B cell (primary cell): Measurements from ENCODE around the gene FKBP7. TPM values are rescaled to one million over a fixed set of nuclear protein-coding genes. Genes with fewer than 3 reads are reported as not detected.

Experiments
- ATAC-seq: fragments of 200-7000 bp; cut with Tn5 transposase; one replicate; pipeline ENCODE4 v1.10.0; 2021; ENCODE audit warnings: low read depth, mild to moderate bottlenecking, moderate number of reproducible peaks, moderate library complexity
- CTCF ChIA-PET: fragments of 350-600 bp; sonication (Branson Sonifier 250); formaldehyde crosslinking; loops from one replicate; lab custom pipeline; 2021; ENCODE audit warnings: antibody characterized with exemption, inconsistent platforms; lab: Charles Lee
- POLR2A ChIA-PET: fragments of 350-600 bp; sonication (Branson Sonifier 250); formaldehyde crosslinking; loops from one replicate; lab custom pipeline; 2021; ENCODE audit warnings: antibody characterized with exemption; lab: Charles Lee
- DNase-seq: peaks from one replicate; pipeline ENCODE4 v3.0.0; 2013
- H2AFZ ChIP-seq: 2 replicates; pipeline ENCODE4 v1.6.1; 2012; ENCODE audit warnings: mild to moderate bottlenecking, low read depth, low read length; ENCODE audit not compliant: insufficient read depth, poor library complexity, severe bottlenecking
- H3K27ac ChIP-seq, 2 donors: 1 replicate in 1 of 2; 2 replicates in 1 of 2; pipeline ENCODE4 v1.5.1; 2012 to 2013; ENCODE audit warnings: low read length in 2 of 2, mild to moderate bottlenecking in 2 of 2, moderate library complexity in 1 of 2
- H3K27me3 ChIP-seq, 4 experiments: fragments of 200-600 bp in 1 of 4; sonication (generic) in 1 of 4; replicated peaks in 1 of 4; 1 replicate in 2 of 4; 2 replicates in 2 of 4; pipeline versions ENCODE4 v1.6.1 to v1.7.0; 2013 to 2016; ENCODE audit warnings: low read length in 3 of 4, mild to moderate bottlenecking in 2 of 4, mixed read lengths in 1 of 4, moderate library complexity in 1 of 4; ENCODE audit not compliant: insufficient read depth in 4 of 4, control insufficient read depth in 3 of 4; ENCODE audit errors: control extremely low read depth in 1 of 4
- H3K36me3 ChIP-seq, 2 experiments: replicated peaks in 1 of 2; 1 replicate in 1 of 2; 2 replicates in 1 of 2; pipeline versions ENCODE4 v1.6.1 to v1.7.1; 2013; ENCODE audit warnings: low read length in 1 of 2; ENCODE audit not compliant: insufficient read depth in 2 of 2, control insufficient read depth in 1 of 2; ENCODE audit errors: control extremely low read depth in 1 of 2, extremely low read depth in 1 of 2
- H3K4me1 ChIP-seq, 2 donors: fragments of 200-600 bp in 1 of 2; sonication (generic) in 1 of 2; 1 replicate in 1 of 2; 2 replicates in 1 of 2; pipeline versions ENCODE4 v1.5.1 to v1.6.1; 2013 to 2017; ENCODE audit warnings: low read length in 2 of 2; ENCODE audit not compliant: control insufficient read depth in 2 of 2, insufficient read depth in 2 of 2
- H3K4me2 ChIP-seq: replicated peaks from 2 replicates; pipeline ENCODE3; 2012; ENCODE audit warnings: mild to moderate bottlenecking, low read depth, low read length; ENCODE audit not compliant: poor library complexity, severe bottlenecking
- H3K4me3 ChIP-seq, 5 experiments: fragments of 200-600 bp in 1 of 5; sonication (generic) in 1 of 5; 1 replicate in 3 of 5; 2 replicates in 2 of 5; pipeline versions ENCODE4 v1.5.1 to v1.7.0; 2011 to 2016; ENCODE audit warnings: low read length in 4 of 5, mild to moderate bottlenecking in 4 of 5, low read depth in 2 of 5, control low read depth in 1 of 5, moderate library complexity in 1 of 5; ENCODE audit not compliant: insufficient read depth in 1 of 5; ENCODE audit errors: control extremely low read depth in 1 of 5, extremely low read depth in 1 of 5
- H3K79me2 ChIP-seq: fragments of 200-600 bp; sonication (generic); one replicate; pipeline ENCODE4 v1.6.0; 2016; ENCODE audit warnings: low read length; ENCODE audit not compliant: control insufficient read depth, insufficient read depth
- H3K9ac ChIP-seq: fragments of 200-600 bp; sonication (generic); 2 replicates; pipeline ENCODE4 v1.6.1; 2017; ENCODE audit warnings: mild to moderate bottlenecking, low read length, moderate library complexity
- H3K9me3 ChIP-seq, 3 donors: one replicate each; pipeline versions ENCODE4 v1.6.1 to v1.7.1; 2013; ENCODE audit warnings: low read length in 2 of 3; ENCODE audit not compliant: control insufficient read depth in 2 of 3, insufficient read depth in 1 of 3; ENCODE audit errors: control extremely low read depth in 1 of 3
- H4K20me1 ChIP-seq: 2 replicates; pipeline ENCODE4 v1.6.0; 2012; ENCODE audit warnings: mild to moderate bottlenecking, low read length; ENCODE audit not compliant: insufficient read depth, control insufficient read depth, poor library complexity, severe bottlenecking
- H3K27ac Mint-ChIP-seq: one replicate; pipeline ENCODE4 v1.8.0; 2021; ENCODE audit warnings: mixed read lengths
- H3K27me3 Mint-ChIP-seq: one replicate; pipeline ENCODE4 v1.8.0; 2021; ENCODE audit warnings: mixed read lengths
- H3K4me1 Mint-ChIP-seq: one replicate; pipeline ENCODE4 v1.8.0; 2021; ENCODE audit warnings: mixed read lengths
- H3K4me3 Mint-ChIP-seq: one replicate; pipeline ENCODE4 v1.8.0; 2021; ENCODE audit warnings: mixed read lengths
- H3K9me3 Mint-ChIP-seq: one replicate; pipeline ENCODE4 v1.8.0; 2022; ENCODE audit warnings: mixed read lengths; ENCODE audit not compliant: insufficient read depth
- CTCF ChIP-seq: fragments of 200-600 bp; IDR thresholded peaks from one replicate; pipeline ENCODE4 v1.8.0; 2022; ENCODE audit warnings: antibody characterized with exemption, mild to moderate bottlenecking
- EZH2 ChIP-seq: IDR thresholded peaks from 2 replicates; pipeline ENCODE4 v1.6.1; 2012; ENCODE audit warnings: borderline replicate concordance, low read depth, mild to moderate bottlenecking, moderate library complexity, low read length; ENCODE audit not compliant: insufficient read depth, poor library complexity, severe bottlenecking
- WGBS: methylation state at CpG from one replicate; pipeline ENCODE4 v1.1.5; 2013; ENCODE audit warnings: missing lambda C conversion rate; ENCODE audit not compliant: insufficient coverage; 5-methylcytosine and 5-hydroxymethylcytosine counted together
- intact Hi-C: fragments of 100-400 bp; cut with micrococcal nuclease; formaldehyde crosslinking; loops from one replicate; pipeline ENCODE4 v1.10.0; 2022
- polyA plus RNA-seq: library from polyadenylated mRNA; depleted of rRNA; stranded (reverse); fragments of >200 nt; gene quantifications from 2 replicates; pipeline ENCODE4 v1.2.3, GENCODE V29; 2012
- total RNA-seq, 2 donors: library from RNA; stranded (reverse); fragments of 120-200 nt in 1 of 2; gene quantifications; 1 replicate in 1 of 2; 2 replicates in 1 of 2; pipeline versions ENCODE4 v1.2.3 to v1.2.4, GENCODE V29; 2013 to 2022

Gene FKBP7
- total and polyA plus RNA-seq, 2 donors (not counting 1 experiment from before 2014, with no cell fraction given), result 0.39 to 0.97 TPM

GRCh38 chr2:178508646-178509045 is 30.2 kb upstream of the FKBP7 start:
- CTCF ChIA-PET, result no interaction called here

GRCh38 chr2:178506949-178507348 is 28.5 kb upstream of the FKBP7 start:
- no peaks in the 10 kb centered on the region for H3K79me2 ChIP-seq
- H3K36me3 ChIP-seq, result peaks cover 2 to 35% of the 10 kb centered on the region in 2 experiments
- intact Hi-C loops, result no loop called here
- H3K27ac Mint-ChIP-seq, result no peak overlapping the region
- H3K4me3 ChIP-seq, result no peak overlapping the region
- no peaks in the 10 kb centered on the region for H3K27me3 ChIP-seq
- no peaks in the 10 kb centered on the region for H3K9me3 ChIP-seq
- H3K27ac ChIP-seq, result no peak overlapping the region
- no peaks in the 10 kb centered on the region for H3K27me3 Mint-ChIP-seq
- no peak for ATAC-seq
- POLR2A ChIA-PET, result no interaction called here
- no peak for TF ChIP-seq CTCF
- TF ChIP-seq EZH2, result no peak
- no peak overlapping the region for H3K9ac ChIP-seq
- H3K9me3 Mint-ChIP-seq, result no peaks in the 10 kb centered on the region
- CTCF ChIA-PET, result no interaction called here
- H3K4me1 ChIP-seq, result no peaks in the 10 kb centered on the region
- DNase-seq, result no peak
- H4K20me1 ChIP-seq, result no peaks in the 10 kb centered on the region
- no peak overlapping the region for H3K4me2 ChIP-seq
- H3K4me1 Mint-ChIP-seq, result no peaks in the 10 kb centered on the region
- WGBS, result no CpG with 5 or more reads among the region's 1 CpG
- no peak overlapping the region for H2AFZ ChIP-seq
- no peak overlapping the region for H3K4me3 Mint-ChIP-seq

More at GRCh38 chr2:178508646-178509045, 30.2 kb upstream of the FKBP7 start:
- Histone ChIP-seq H3K9me3 (peaks cover 0 to 1% (median 0%) of the 10 kb centered on the region in 3 donors), H3K27me3 (no peaks in the 10 kb centered on the region), H3K36me3 (peaks cover 4 to 18% of the 10 kb centered on the region in 2 experiments), H3K79me2 (no peaks in the 10 kb centered on the region), H3K4me3 (no peak overlapping the region), H3K4me1 (no peaks in the 10 kb centered on the region), H3K9ac (no peak overlapping the region), H4K20me1 (no peaks in the 10 kb centered on the region), H2AFZ (no peak overlapping the region), H3K4me2 (no peak overlapping the region), H3K27ac (no peak overlapping the region)
- no CpG with 5 or more reads among the region's 2 CpGs for WGBS
- POLR2A ChIA-PET, result no interaction called here
- ATAC-seq (no peak), DNase-seq (no peak)
- no peaks in the 10 kb centered on the region for H3K27me3 Mint-ChIP-seq
- no peak overlapping the region for H3K4me3 Mint-ChIP-seq
- H3K9me3 Mint-ChIP-seq, result no peaks in the 10 kb centered on the region
- TF ChIP-seq CTCF, result no peak
- no peak for TF ChIP-seq EZH2
- H3K4me1 Mint-ChIP-seq, result no peaks in the 10 kb centered on the region
- no peak overlapping the region for H3K27ac Mint-ChIP-seq
- intact Hi-C loops, result no loop called here
